Measurements from ENCODE around the gene ZNF607.

ZNF607 gene

DNA sequence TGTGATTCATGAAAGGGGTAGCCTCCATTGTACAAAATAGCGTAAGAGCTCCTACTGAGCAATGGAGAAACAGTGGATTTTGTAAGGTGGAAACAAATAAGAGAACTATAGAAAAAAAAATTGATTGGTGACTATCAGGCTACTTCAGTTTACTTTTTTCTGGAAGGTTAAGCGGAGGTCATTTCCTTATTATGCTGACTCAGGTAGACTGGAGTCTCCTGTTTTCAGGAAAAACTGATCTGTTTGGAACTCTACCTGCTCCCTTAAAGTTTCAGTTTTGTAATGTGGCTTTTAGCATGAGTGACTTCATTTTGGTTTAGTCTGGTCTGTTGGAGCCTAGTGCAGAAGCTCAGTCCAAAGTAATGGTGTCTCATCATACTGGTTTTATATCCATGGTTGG is 3.4 kb downstream of the ZNF607 start:
- Histone ChIP-seq H3K4me3 (no peak overlapping the region), H3K27ac (no peak overlapping the region)
- TF ChIP-seq CTCF (IDR thresholded peaks at IDR 0.05) = no peak
- DNase-seq (ENCODE audit: low spot score) = no peak

GRCh38 chr19:37706052-37706605 is 13.4 kb downstream of the ZNF607 start:
- Histone ChIP-seq H3K27ac (no peak overlapping the region), H3K4me3 (no peak overlapping the region)
- no peak for DNase-seq (ENCODE audit: low spot score)
- TF ChIP-seq CTCF (IDR thresholded peaks at IDR 0.05) = no peak

- no peak for TF ChIP-seq CTCF (IDR thresholded peaks at IDR 0.05)
- no peak for DNase-seq (ENCODE audit: low spot score)
- Histone ChIP-seq H3K4me3 (no peak overlapping the region), H3K27ac (no peak overlapping the region)
Observed at GRCh38 chr19:37699057-37699456, 20.5 kb downstream of the ZNF607 start.

DNA sequence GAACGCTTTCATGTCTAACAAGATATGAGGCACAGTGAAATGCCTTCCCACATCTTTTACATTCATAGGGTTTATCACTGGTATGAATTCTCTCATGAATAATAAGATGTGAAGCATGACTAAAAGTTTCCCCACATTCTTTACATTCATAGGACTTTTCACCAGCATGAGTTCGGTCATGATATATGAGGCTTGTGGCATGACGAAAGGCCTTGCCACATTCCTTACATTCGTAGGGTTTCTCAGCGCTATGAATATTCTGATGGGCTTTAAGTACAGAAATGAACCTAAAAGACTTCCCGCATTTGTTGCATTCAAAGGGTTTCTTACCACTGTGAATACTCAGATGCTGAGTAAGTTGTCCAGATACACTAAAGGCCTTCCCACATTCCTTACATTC is 21.3 kb downstream of the ZNF607 start:
- H3K4me3 ChIP-seq = no peak overlapping the region
- TF ChIP-seq CTCF (IDR thresholded peaks at IDR 0.05) = no peak
- no peak overlapping the region for H3K27ac ChIP-seq
- no peak for DNase-seq (ENCODE audit: low spot score)

DNA sequence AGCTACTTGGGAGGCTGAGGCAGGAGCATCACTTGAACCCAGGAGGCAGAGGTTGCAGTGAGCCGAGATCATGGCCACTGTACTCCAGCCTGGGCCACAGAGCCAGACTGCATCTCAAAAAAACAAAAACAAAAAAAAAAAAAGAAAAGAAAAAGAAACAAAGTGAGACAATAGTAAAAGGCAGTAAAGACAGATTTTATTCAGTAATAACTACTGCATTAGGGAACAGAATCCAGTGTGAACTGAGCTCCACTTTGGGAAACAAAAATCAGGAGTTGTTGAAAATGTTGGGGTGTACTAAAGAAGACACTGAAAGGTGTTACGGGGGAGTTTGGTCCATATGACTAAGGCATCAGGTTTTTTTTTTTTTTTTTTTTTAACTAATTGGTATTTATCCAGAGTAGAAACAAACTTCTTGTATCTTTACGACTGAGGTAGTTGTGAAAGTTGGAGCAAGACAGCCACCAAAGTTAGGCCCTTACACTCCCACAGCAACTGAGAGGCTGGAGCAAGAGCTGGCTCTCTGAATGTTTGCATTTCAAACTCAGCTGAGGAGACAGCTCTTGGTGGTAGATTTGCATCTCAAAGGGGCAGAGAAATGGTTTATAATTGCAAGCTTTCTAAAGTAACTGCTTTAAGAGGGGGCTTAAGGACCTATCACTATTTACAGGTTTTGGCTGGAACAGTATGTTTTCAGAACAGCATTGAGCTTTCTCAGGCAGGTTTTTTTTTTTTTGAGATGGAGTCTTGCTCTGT is 24.2 kb downstream of the ZNF607 start:
- H3K4me3 ChIP-seq = no peak overlapping the region
- no peak for TF ChIP-seq CTCF (IDR thresholded peaks at IDR 0.05)
- H3K27ac ChIP-seq = no peak overlapping the region
- no peak for DNase-seq (ENCODE audit: low spot score)

DNA sequence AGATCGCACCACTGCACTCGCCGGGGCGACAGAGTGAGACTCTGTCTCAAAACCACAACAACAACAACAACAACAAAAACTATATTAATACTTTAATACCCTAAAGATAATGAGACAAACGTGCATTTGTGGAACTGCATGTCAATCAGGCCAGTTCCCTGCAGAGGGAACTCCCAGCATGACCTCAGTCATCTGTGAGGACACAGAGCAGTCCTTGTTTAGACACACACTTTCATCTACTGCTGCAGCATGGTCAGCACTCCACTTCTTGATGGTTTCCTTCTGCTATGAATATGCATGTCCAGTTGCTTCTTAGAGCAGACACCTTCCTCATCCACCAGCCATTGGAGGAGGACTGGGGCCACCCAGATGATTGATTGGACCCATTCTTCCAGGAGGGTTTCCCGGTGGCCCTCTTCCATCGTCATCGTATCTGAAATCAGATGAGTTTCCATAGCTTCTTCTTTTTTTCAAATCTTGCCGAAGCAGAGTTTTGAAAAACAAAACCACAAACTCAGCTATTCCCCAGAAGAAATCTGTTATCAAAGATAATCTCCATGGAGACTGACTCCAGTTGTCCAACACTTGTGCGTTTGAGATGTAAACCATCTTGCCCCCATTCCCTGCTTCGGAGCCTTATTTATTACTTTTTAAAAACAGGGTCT is 26.5 kb downstream of the ZNF607 start:
- Histone ChIP-seq H3K4me3 (peak overlapping the region; percentile 89), H3K27ac (no peak overlapping the region)
- DNase-seq (ENCODE audit: low spot score) = no peak
- TF ChIP-seq CTCF (IDR thresholded peaks at IDR 0.05) = no peak
